NCI-H2171 treated with DMSO at 0.1 percent for 48 hours (cell line): ENCODE measurements around the gene GNA12.
"Not testable (repeated sequence)": the region's sequence is repeated elsewhere in the genome, so short reads cannot be mapped to it uniquely, and the experiment has no call there.

Source experiments
- DNase-seq: peaks from one replicate; lab custom pipeline; 2025; lab: John Stamatoyannopoulos, UW

Gene GNA12

GRCh38 chr7:2710901-2711551 is 133.1 kb downstream of the GNA12 start:
- DNase-seq: no peak

- no peak for DNase-seq
Observed at GRCh38 chr7:2710286-2710655, 133.8 kb downstream of the GNA12 start.

- DNase-seq: no peak
Observed at GRCh38 chr7:2709553-2710285, 134.4 kb downstream of the GNA12 start.

GRCh38 chr7:2708547-2709310 is 135.4 kb downstream of the GNA12 start:
- no peak for DNase-seq

- DNase-seq: no peak
Observed at GRCh38 chr7:2708041-2708440, 136.1 kb downstream of the GNA12 start.

- no peak for DNase-seq
Observed at GRCh38 chr7:2707481-2707880, 136.6 kb downstream of the GNA12 start.

- DNase-seq: no peak
Observed at GRCh38 chr7:2706685-2707126, 137.4 kb downstream of the GNA12 start.

- no peak for DNase-seq
Observed at GRCh38 chr7:2705371-2706096, 138.6 kb downstream of the GNA12 start.

GRCh38 chr7:2702594-2702957 is 141.5 kb downstream of the GNA12 start:
- no peak for DNase-seq

GRCh38 chr7:2701832-2702593 is 142.1 kb downstream of the GNA12 start:
- no peak for DNase-seq

GRCh38 chr7:2701424-2701823 is 142.7 kb downstream of the GNA12 start:
- DNase-seq: no peak

- no peak for DNase-seq
Observed at GRCh38 chr7:2700141-2700850, 143.8 kb downstream of the GNA12 start.

GRCh38 chr7:2699289-2699620 is 144.9 kb downstream of the GNA12 start:
- DNase-seq: no peak

- no peak for DNase-seq
Observed at GRCh38 chr7:2698581-2699288, 145.4 kb downstream of the GNA12 start.

GRCh38 chr7:2694122-2694436 is 150.0 kb downstream of the GNA12 start:
- not testable (repeated sequence) for DNase-seq

GRCh38 chr7:2693420-2694121 is 150.5 kb downstream of the GNA12 start:
- DNase-seq: not testable (repeated sequence)

- no peak for DNase-seq
Observed at GRCh38 chr7:2692543-2692942, 151.6 kb downstream of the GNA12 start.

- not testable (repeated sequence) for DNase-seq
Observed at GRCh38 chr7:2691932-2692439, 152.1 kb downstream of the GNA12 start.

GRCh38 chr7:2691011-2691707 is 152.9 kb downstream of the GNA12 start:
- no peak for DNase-seq
